Gastroesophageal sphincter (tissue), 4 donors: ENCODE results near the gene TNFSF11. TPM values are rescaled to one million over a fixed set of nuclear protein-coding genes. Genes with fewer than 3 reads are reported as not detected.
A peak's percentile ranks its signal among the peaks of the same experiment; 100 is the strongest.

Experiments
- ATAC-seq: fragments of 150-250 bp; one replicate; pipeline ENCODE4 v1.9.1; 2016; ENCODE audit warnings: mild to moderate bottlenecking, moderate library complexity
- H3K27ac ChIP-seq, 4 donors: fragments of 200-600 bp; sonication (generic) in 3 of 4; 1 replicate in 3 of 4; 2 replicates in 1 of 4; pipeline ENCODE4 v1.5.1; 2016 to 2019
- H3K27me3 ChIP-seq: fragments of 200-600 bp; sonication (generic); one replicate; pipeline ENCODE4 v1.5.1; 2019
- H3K36me3 ChIP-seq, 2 donors: fragments of 200-600 bp; sonication (generic); one replicate each; pipeline ENCODE4 v1.5.1; 2019; ENCODE audit warnings: control low read depth in 1 of 2
- H3K4me1 ChIP-seq, 3 donors: fragments of 200-600 bp; sonication (generic); 1 replicate in 2 of 3; 2 replicates in 1 of 3; pipeline ENCODE4 v1.5.1; 2016 to 2019; ENCODE audit warnings: control low read depth in 2 of 3
- H3K4me3 ChIP-seq, 2 donors: fragments of 200-600 bp; sonication (generic); one replicate each; pipeline ENCODE4 v1.5.1; 2019; ENCODE audit warnings: mild to moderate bottlenecking in 1 of 2, moderate library complexity in 1 of 2
- H3K9me3 ChIP-seq, 3 donors: fragments of 200-600 bp; sonication (generic); one replicate each; pipeline ENCODE4 v1.5.1; 2017 to 2019; ENCODE audit warnings: control low read depth in 2 of 3
- CTCF ChIP-seq, 4 experiments: fragments of 200-600 bp in 2 of 4; fragments of 450-650 bp in 2 of 4; sonication (generic) in 1 of 4; IDR thresholded peaks; one replicate each; pipeline ENCODE4 v1.5.1; 2017 to 2019; ENCODE audit warnings: antibody characterized with exemption in 4 of 4, mild to moderate bottlenecking in 2 of 4, moderate library complexity in 2 of 4
- EP300 ChIP-seq: sonication (generic); formaldehyde crosslinking; IDR thresholded peaks from one replicate; pipeline ENCODE4 v1.6.1; 2017; ENCODE audit warnings: antibody characterized with exemption, mild to moderate bottlenecking
- POLR2A ChIP-seq, 2 donors: fragments of 450-650 bp; IDR thresholded peaks; one replicate each; pipeline ENCODE4 v1.6.1; 2017; ENCODE audit warnings: antibody characterized with exemption in 2 of 2, mild to moderate bottlenecking in 2 of 2, moderate library complexity in 1 of 2
- POLR2AphosphoS5 ChIP-seq: sonication (generic); formaldehyde crosslinking; IDR thresholded peaks from one replicate; pipeline ENCODE4 v1.6.1; 2017; ENCODE audit warnings: antibody characterized with exemption
- WGBS, 2 donors: methylation state at CpG; one replicate each; pipeline ENCODE4 v1.1.5; 2018; ENCODE audit warnings: low coverage in 1 of 2; 5-methylcytosine and 5-hydroxymethylcytosine counted together
- total RNA-seq, 4 donors: library from RNA; depleted of rRNA; stranded (reverse); fragments of >200 nt; gene quantifications; one replicate each; pipeline ENCODE4 v1.1.0, GENCODE V29; 2016

The TNFSF11 gene
- total RNA-seq, 4 donors from 2014 or later = 0.59 TPM; not detected in 3

DNA sequence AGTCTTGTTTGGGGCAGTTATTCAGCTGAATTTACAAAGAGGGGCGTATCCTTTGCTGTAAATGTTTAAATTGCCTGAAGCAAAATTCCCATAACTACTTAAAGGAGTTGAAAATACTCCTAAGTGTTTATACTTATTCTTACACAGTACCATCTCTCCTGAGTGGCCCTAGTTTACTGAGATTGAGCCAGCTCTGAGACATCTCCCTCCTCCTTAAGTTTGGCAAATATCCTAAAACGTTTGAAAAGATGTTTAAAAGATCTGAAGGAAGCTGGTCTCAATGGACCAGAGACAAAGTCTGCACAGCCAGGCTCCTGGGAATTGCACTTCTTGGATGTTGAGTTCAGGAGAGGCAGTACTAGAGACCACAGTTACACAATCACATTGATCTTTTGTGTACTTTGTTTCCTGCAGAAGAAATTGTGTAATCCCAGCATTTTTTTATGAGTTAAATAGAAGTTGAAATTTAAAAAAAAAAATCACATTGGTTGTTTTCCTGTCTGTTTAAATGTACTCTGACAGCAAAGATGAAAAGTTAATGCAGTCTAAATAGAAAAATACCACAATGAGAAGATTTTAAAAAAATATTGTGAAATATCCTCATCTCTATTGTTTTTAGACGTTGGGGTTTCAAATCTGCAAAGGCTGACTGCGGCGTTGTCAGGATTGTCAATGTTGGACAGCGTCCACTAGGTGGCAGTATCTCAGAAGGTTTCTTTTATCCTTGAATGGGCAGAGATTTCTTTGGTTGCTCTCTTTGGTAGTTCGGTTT lies 20.7 kb downstream of the TNFSF11 start:
- Histone ChIP-seq H3K27ac (no peak overlapping the region), H3K27me3 (no peaks in the 10 kb centered on the region), H3K4me1 (no peaks in the 10 kb centered on the region), H3K36me3 (no peaks in the 10 kb centered on the region), H3K9me3 (no peaks in the 10 kb centered on the region), H3K4me3 (no peak overlapping the region)
- TF ChIP-seq EP300 (no peak), POLR2AphosphoS5 (no peak), POLR2A (IDR thresholded peaks at IDR 0.05) (no peak), CTCF (IDR thresholded peaks at IDR 0.05) (peak; percentile 54 to 81 (median 76))
- peak; percentile 56 for ATAC-seq
- WGBS, 2 donors = 3 to 11% methylated on average over 7 of the region's 7 CpGs

DNA sequence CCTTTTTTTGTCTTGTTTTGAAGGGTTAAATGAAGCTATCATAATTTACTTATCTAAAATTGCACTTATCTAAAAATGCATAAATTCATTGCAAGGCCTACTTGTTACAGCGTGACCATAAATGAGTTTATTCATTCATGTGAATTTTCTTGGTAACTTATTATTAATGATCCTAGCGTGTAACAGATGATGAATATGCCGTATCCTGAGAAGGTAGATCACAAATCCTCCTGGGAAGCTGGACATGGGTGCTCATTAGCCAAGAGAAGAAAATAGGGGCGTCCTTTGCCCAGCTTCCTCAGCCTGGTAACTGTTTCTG lies 21.3 kb downstream of the TNFSF11 start:
- Histone ChIP-seq H3K4me1 (no peaks in the 10 kb centered on the region), H3K9me3 (no peaks in the 10 kb centered on the region), H3K4me3 (no peak overlapping the region), H3K36me3 (no peaks in the 10 kb centered on the region), H3K27me3 (no peaks in the 10 kb centered on the region), H3K27ac (no peak overlapping the region)
- TF ChIP-seq CTCF (IDR thresholded peaks at IDR 0.05) (no peak), POLR2A (IDR thresholded peaks at IDR 0.05) (no peak), EP300 (no peak), POLR2AphosphoS5 (no peak)
- 72 to 78% methylated on average over 4 of the region's 4 CpGs for WGBS, 2 donors
- no peak for ATAC-seq

- no peak for ATAC-seq
Measured at GRCh38 chr13:42597505-42597904, 23.6 kb downstream of the TNFSF11 start.

GRCh38 chr13:42600943-42601342 lies 27.0 kb downstream of the TNFSF11 start:
- H3K27ac ChIP-seq = no peak overlapping the region
- H3K4me3 ChIP-seq = no peak overlapping the region
- no peak for ATAC-seq
- WGBS, 2 donors = 33 to 76% methylated on average over 1 of the region's 1 CpG
- peaks cover 0 to 13% (median 4%) of the 10 kb centered on the region in 3 donors for H3K4me1 ChIP-seq
- no peaks in the 10 kb centered on the region for H3K36me3 ChIP-seq
- H3K9me3 ChIP-seq = no peaks in the 10 kb centered on the region
- no peaks in the 10 kb centered on the region for H3K27me3 ChIP-seq
- TF ChIP-seq POLR2AphosphoS5 (no peak), CTCF (IDR thresholded peaks at IDR 0.05) (no peak), POLR2A (IDR thresholded peaks at IDR 0.05) (no peak), EP300 (no peak)

More at GRCh38 chr13:42597505-42597904, 23.6 kb downstream of the TNFSF11 start:
- no peaks in the 10 kb centered on the region for H3K9me3 ChIP-seq
- H3K27ac ChIP-seq = no peak overlapping the region
- H3K36me3 ChIP-seq = no peaks in the 10 kb centered on the region
- 83 to 100% methylated on average over 1 to 4 of the region's 4 CpGs for WGBS, 2 donors
- H3K27me3 ChIP-seq = no peaks in the 10 kb centered on the region
- no peak overlapping the region for H3K4me3 ChIP-seq
- peaks cover 0 to 2% (median 0%) of the 10 kb centered on the region in 3 donors for H3K4me1 ChIP-seq
- TF ChIP-seq POLR2AphosphoS5 = no peak
- no peak for TF ChIP-seq CTCF (IDR thresholded peaks at IDR 0.05)
- TF ChIP-seq EP300 = no peak
- TF ChIP-seq POLR2A (IDR thresholded peaks at IDR 0.05) = no peak

DNA sequence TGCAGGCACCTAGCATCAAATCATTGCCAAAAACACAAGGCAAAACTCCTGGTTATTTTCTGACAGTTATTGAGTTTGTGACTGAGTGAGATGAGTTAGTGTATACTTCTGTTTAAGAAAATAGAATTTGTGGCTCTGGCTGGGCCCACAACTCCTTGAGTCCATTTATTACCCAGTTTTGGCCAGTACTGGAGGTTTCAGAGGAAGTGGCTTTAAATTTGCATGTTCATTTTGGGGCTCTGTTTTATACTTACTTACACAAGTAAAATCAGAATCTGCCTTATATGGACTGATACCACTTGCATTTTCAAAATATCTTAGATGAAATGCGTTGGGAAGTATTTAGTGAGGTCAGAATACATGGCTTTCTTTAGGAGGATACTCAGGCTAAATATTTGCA lies 29.0 kb downstream of the TNFSF11 start:
- no peaks in the 10 kb centered on the region for H3K36me3 ChIP-seq
- ATAC-seq = no peak
- H3K4me1 ChIP-seq = peaks cover 0 to 13% (median 4%) of the 10 kb centered on the region in 3 donors
- H3K27ac ChIP-seq = peak overlapping the region in 1 of 4 donors; percentile 43
- no peak overlapping the region for H3K4me3 ChIP-seq
- no peaks in the 10 kb centered on the region for H3K9me3 ChIP-seq
- H3K27me3 ChIP-seq = no peaks in the 10 kb centered on the region
- WGBS, 2 donors = 17 to 22% methylated on average over 1 of the region's 1 CpG
- no peak for TF ChIP-seq CTCF (IDR thresholded peaks at IDR 0.05)
- no peak for TF ChIP-seq EP300
- TF ChIP-seq POLR2A (IDR thresholded peaks at IDR 0.05) = no peak
- TF ChIP-seq POLR2AphosphoS5 = no peak
